ENCODE measurements around the gene WARS2. TPM values are rescaled to one million over a fixed set of nuclear protein-coding genes. Genes with fewer than 3 reads are reported as not detected.

The WARS2 gene
- total RNA-seq, 2 donors from 2014 or later: 9.9 to 11.8 TPM

GRCh38 chr1:119009312-119009655, 131.2 kb downstream of the WARS2 start:
- H3K27me3 Mint-ChIP-seq (ENCODE audit: insufficient read depth): peaks cover 87% of the 10 kb centered on the region
- no peaks in the 10 kb centered on the region for H3K9me3 Mint-ChIP-seq
- peaks cover 12% of the 10 kb centered on the region for H3K4me1 Mint-ChIP-seq
- 53% methylated on average over 2 of the region's 2 CpGs; no CpG with 5 or more reads in 1 of the 2 experiments for WGBS, 2 experiments (ENCODE audit: insufficient coverage in 1 of 2, insufficient read length in 1 of 2)
- no peak overlapping the region for H3K9ac ChIP-seq (ENCODE audit: extremely low read depth, low read length, poor library complexity, severe bottlenecking)
- no peaks in the 10 kb centered on the region for H3K36me3 Mint-ChIP-seq (ENCODE audit: low read depth)
- no peak overlapping the region for H3K27ac Mint-ChIP-seq
- no peaks in the 10 kb centered on the region for H3K4me1 ChIP-seq (ENCODE audit: control insufficient read depth, insufficient read depth, low read length)
- peaks cover 61% of the 10 kb centered on the region for H3K27me3 ChIP-seq (ENCODE audit: control insufficient read depth, insufficient read depth, low read length, poor library complexity, severe bottlenecking)
- no peak for TF ChIP-seq CTCF (conservative IDR thresholded peaks at IDR 0.05)
- no peak for DNase-seq
- no peak overlapping the region for H3K4me3 ChIP-seq (ENCODE audit: low read length)
- H3K36me3 ChIP-seq (ENCODE audit: control insufficient read depth, insufficient read depth, low read length): no peaks in the 10 kb centered on the region
- H3K27ac ChIP-seq (ENCODE audit: low read depth, low read length): no peak overlapping the region
- no peaks in the 10 kb centered on the region for H3K9me3 ChIP-seq (ENCODE audit: control insufficient read depth, low read length)
- H3K4me3 Mint-ChIP-seq: no peak overlapping the region

- TF ChIP-seq CTCF (conservative IDR thresholded peaks at IDR 0.05): peak; percentile 80
- WGBS, 2 experiments (ENCODE audit: insufficient coverage in 1 of 2, insufficient read length in 1 of 2): 33 to 71% methylated on average over 10 to 22 of the region's 22 CpGs
- H3K27ac Mint-ChIP-seq: no peak overlapping the region
- Histone ChIP-seq H3K9ac (ENCODE audit: extremely low read depth, low read length, poor library complexity, severe bottlenecking) (no peak overlapping the region), H3K27me3 (ENCODE audit: control insufficient read depth, insufficient read depth, low read length, poor library complexity, severe bottlenecking) (peaks cover 67% of the 10 kb centered on the region), H3K4me3 (ENCODE audit: low read length) (peak overlapping the region; percentile 22), H3K36me3 (ENCODE audit: control insufficient read depth, insufficient read depth, low read length) (no peaks in the 10 kb centered on the region), H3K27ac (ENCODE audit: low read depth, low read length) (no peak overlapping the region), H3K4me1 (ENCODE audit: control insufficient read depth, insufficient read depth, low read length) (no peaks in the 10 kb centered on the region), H3K9me3 (ENCODE audit: control insufficient read depth, low read length) (no peaks in the 10 kb centered on the region)
- peak; percentile 79 for DNase-seq
- peaks cover 12% of the 10 kb centered on the region for H3K4me1 Mint-ChIP-seq
- no peaks in the 10 kb centered on the region for H3K36me3 Mint-ChIP-seq (ENCODE audit: low read depth)
- peaks cover 93% of the 10 kb centered on the region for H3K27me3 Mint-ChIP-seq (ENCODE audit: insufficient read depth)
- H3K4me3 Mint-ChIP-seq: peak overlapping the region; percentile 47
- no peaks in the 10 kb centered on the region for H3K9me3 Mint-ChIP-seq
These were observed 131.8 kb downstream of the WARS2 start for GRCh38 chr1:119008483-119009311.

- Mint-ChIP-seq H3K4me1 (peaks cover 12% of the 10 kb centered on the region), H3K4me3 (peak overlapping the region; percentile 47), H3K27ac (no peak overlapping the region), H3K9me3 (no peaks in the 10 kb centered on the region), H3K27me3 (ENCODE audit: insufficient read depth) (peaks cover 98% of the 10 kb centered on the region), H3K36me3 (ENCODE audit: low read depth) (no peaks in the 10 kb centered on the region)
- Histone ChIP-seq H3K9ac (ENCODE audit: extremely low read depth, low read length, poor library complexity, severe bottlenecking) (no peak overlapping the region), H3K27me3 (ENCODE audit: control insufficient read depth, insufficient read depth, low read length, poor library complexity, severe bottlenecking) (peaks cover 75% of the 10 kb centered on the region), H3K36me3 (ENCODE audit: control insufficient read depth, insufficient read depth, low read length) (no peaks in the 10 kb centered on the region), H3K27ac (ENCODE audit: low read depth, low read length) (no peak overlapping the region), H3K4me3 (ENCODE audit: low read length) (peak overlapping the region; percentile 22), H3K4me1 (ENCODE audit: control insufficient read depth, insufficient read depth, low read length) (no peaks in the 10 kb centered on the region), H3K9me3 (ENCODE audit: control insufficient read depth, low read length) (no peaks in the 10 kb centered on the region)
- 48 to 56% methylated on average over 37 to 61 of the region's 61 CpGs for WGBS, 2 experiments (ENCODE audit: insufficient coverage in 1 of 2, insufficient read length in 1 of 2)
- no peak for TF ChIP-seq CTCF (conservative IDR thresholded peaks at IDR 0.05)
- peak; percentile 64 for DNase-seq
These were observed 132.6 kb downstream of the WARS2 start for GRCh38 chr1:119007670-119008482.
